Trophoblast cell (in vitro differentiated cells and primary cell): Measurements from ENCODE around the gene FAM234B.

Source experiments
- DNase-seq, 2 donors: peaks; one replicate each; pipeline ENCODE4 v3.0.0-alpha.2; 2016
- H2AFZ ChIP-seq: 2 replicates; pipeline ENCODE4 v1.6.1; 2013; ENCODE audit warnings: low read length, moderate library complexity, mild to moderate bottlenecking; ENCODE audit not compliant: insufficient read depth, poor library complexity
- H2AK5ac ChIP-seq: 2 replicates; pipeline ENCODE4 v1.6.1; 2013; ENCODE audit warnings: mild to moderate bottlenecking, low read length
- H2BK120ac ChIP-seq: 2 replicates; pipeline ENCODE4 v1.6.1; 2013; ENCODE audit warnings: low read length, mild to moderate bottlenecking, moderate library complexity; ENCODE audit not compliant: insufficient read depth, poor library complexity
- H2BK12ac ChIP-seq: 2 replicates; pipeline ENCODE4 v1.6.1; 2013; ENCODE audit warnings: mild to moderate bottlenecking, low read length, moderate library complexity
- H2BK5ac ChIP-seq: 2 replicates; pipeline ENCODE4 v1.6.1; 2013; ENCODE audit warnings: low read length, low read depth, moderate library complexity, mild to moderate bottlenecking; ENCODE audit not compliant: poor library complexity
- H3K14ac ChIP-seq: 2 replicates; pipeline ENCODE4 v1.6.1; 2013; ENCODE audit warnings: mild to moderate bottlenecking, low read length
- H3K18ac ChIP-seq: 2 replicates; pipeline ENCODE4 v1.6.1; 2013; ENCODE audit warnings: mild to moderate bottlenecking, low read length
- H3K23ac ChIP-seq: 2 replicates; pipeline ENCODE4 v1.6.1; 2013; ENCODE audit warnings: low read length
- H3K27ac ChIP-seq: 2 replicates; pipeline ENCODE4 v1.5.1; 2013; ENCODE audit warnings: low read depth, mild to moderate bottlenecking, inconsistent platforms, low read length, moderate library complexity
- H3K27me3 ChIP-seq: 2 replicates; pipeline ENCODE4 v1.6.1; 2013; ENCODE audit warnings: inconsistent platforms, mild to moderate bottlenecking, low read length, moderate library complexity; ENCODE audit not compliant: insufficient read depth
- H3K36me3 ChIP-seq, 2 experiments: 1 replicate in 1 of 2; 2 replicates in 1 of 2; pipeline ENCODE4 v1.6.1; 2013; ENCODE audit warnings: low read length in 2 of 2, mild to moderate bottlenecking in 2 of 2, moderate library complexity in 1 of 2; ENCODE audit not compliant: insufficient read depth in 2 of 2, control insufficient read depth in 1 of 2
- H3K4ac ChIP-seq: 2 replicates; pipeline ENCODE4 v1.6.1; 2013; ENCODE audit warnings: low read depth, mild to moderate bottlenecking, low read length, moderate library complexity
- H3K4me1 ChIP-seq, 2 experiments: 1 replicate in 1 of 2; 2 replicates in 1 of 2; pipeline ENCODE4 v1.6.1; 2013; ENCODE audit warnings: low read length in 2 of 2, mild to moderate bottlenecking in 2 of 2, moderate library complexity in 1 of 2; ENCODE audit not compliant: insufficient read depth in 2 of 2, control insufficient read depth in 1 of 2
- H3K4me2 ChIP-seq: 2 replicates; pipeline ENCODE4 v1.6.1; 2013; ENCODE audit warnings: inconsistent platforms, mild to moderate bottlenecking, low read length, moderate library complexity
- H3K4me3 ChIP-seq: 2 replicates; pipeline ENCODE4 v1.5.1; 2013; ENCODE audit warnings: mild to moderate bottlenecking, low read depth, low read length, inconsistent platforms
- H3K79me1 ChIP-seq: one replicate; pipeline ENCODE4 v1.6.1; 2013; ENCODE audit warnings: low read length
- H3K79me2 ChIP-seq: 2 replicates; pipeline ENCODE4 v1.6.1; 2013; ENCODE audit warnings: low read length, mild to moderate bottlenecking; ENCODE audit not compliant: control insufficient read depth, insufficient read depth, poor library complexity
- H3K9ac ChIP-seq: 2 replicates; pipeline ENCODE4 v1.6.1; 2013; ENCODE audit warnings: mild to moderate bottlenecking, low read length
- H3K9me3 ChIP-seq: 2 replicates; pipeline ENCODE4 v1.6.1; 2013; ENCODE audit warnings: low read depth, mild to moderate bottlenecking, control low read depth, inconsistent platforms, low read length; ENCODE audit not compliant: insufficient read depth
- H4K12ac ChIP-seq: 2 replicates; pipeline ENCODE4 v1.6.1; 2013; ENCODE audit warnings: low read depth, mild to moderate bottlenecking, low read length, moderate library complexity
- H4K8ac ChIP-seq: 2 replicates; pipeline ENCODE4 v1.6.1; 2013; ENCODE audit warnings: low read depth, mild to moderate bottlenecking, low read length, moderate library complexity
- H4K91ac ChIP-seq: one replicate; pipeline ENCODE4 v1.6.1; 2013; ENCODE audit warnings: low read depth, mild to moderate bottlenecking, low read length, moderate library complexity
- WGBS: extraction: QIAGEN DNeasy Blood & Tissue Kit; methylation state at CpG from one replicate; pipeline ENCODE4 v1.1.7; 2013; ENCODE audit warnings: missing lambda C conversion rate; ENCODE audit not compliant: insufficient read length, insufficient coverage; ENCODE audit errors: extremely low coverage; 5-methylcytosine and 5-hydroxymethylcytosine counted together

The FAM234B gene

DNA sequence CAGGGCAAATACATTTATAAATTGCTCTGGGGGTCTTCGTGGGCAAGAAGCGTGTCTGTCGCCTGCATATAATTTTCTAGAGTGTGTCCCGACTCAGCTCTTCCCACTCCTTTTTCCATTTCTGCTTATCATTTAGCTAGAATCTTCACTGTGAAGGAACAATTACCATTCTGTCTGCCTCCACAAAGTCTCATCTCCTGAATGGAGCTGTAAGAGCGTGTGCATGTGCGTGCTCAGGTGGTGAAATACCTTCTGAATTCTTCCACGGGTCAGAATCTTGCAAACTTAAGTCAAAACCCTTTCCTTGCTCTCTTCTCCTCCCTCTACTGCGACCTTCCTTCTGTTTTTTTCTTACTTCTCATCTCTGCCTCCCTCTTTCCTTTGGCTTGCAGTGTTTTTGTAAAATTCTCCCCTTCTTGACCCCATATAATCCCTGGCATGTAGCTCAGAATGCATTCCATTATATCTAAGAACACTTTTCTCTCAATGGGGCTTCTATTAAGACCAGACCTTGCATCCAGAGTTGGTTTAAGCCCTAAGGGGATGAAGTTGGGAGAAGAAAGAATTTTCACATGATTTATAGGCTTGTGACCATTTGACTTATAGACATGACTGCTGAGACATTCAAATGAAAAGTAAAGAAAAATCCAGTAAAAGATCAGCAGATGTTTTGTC is 84.2 kb downstream of the FAM234B start:
- H4K91ac ChIP-seq: peak overlapping the region; percentile 63
- no CpG with 5 or more reads among the region's 8 CpGs for WGBS
- no peaks in the 10 kb centered on the region for H3K27me3 ChIP-seq

DNA sequence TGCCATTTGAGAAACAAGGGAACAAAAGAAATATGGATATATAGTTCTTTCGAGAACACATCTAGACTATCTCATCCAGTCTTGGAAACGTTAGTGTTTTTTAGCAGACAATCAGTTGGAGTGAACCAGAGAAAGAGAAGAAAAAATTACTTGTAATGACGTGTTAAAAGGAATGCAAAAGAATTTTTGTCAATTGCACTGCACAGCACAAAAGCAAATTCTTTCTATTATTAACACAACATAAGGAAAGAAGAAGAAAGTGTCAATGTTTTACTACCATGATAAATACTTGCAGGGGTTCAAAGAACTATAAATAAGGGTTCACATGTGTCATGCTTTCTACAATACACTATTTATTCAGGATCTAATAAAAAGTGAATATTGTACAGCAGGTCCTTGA is 86.8 kb downstream of the FAM234B start:
- no peak overlapping the region for H3K14ac ChIP-seq
- H3K79me1 ChIP-seq: peaks cover 17% of the 10 kb centered on the region
- H3K36me3 ChIP-seq: no peaks in the 10 kb centered on the region
- no peak overlapping the region for H4K12ac ChIP-seq
- no CpG with 5 or more reads among the region's 3 CpGs for WGBS
- peak in 1 of 2 donors; percentile 23 for DNase-seq
- no peaks in the 10 kb centered on the region for H3K79me2 ChIP-seq
- no peak overlapping the region for H3K4me2 ChIP-seq
- no peak overlapping the region for H2AK5ac ChIP-seq
- no peak overlapping the region for H2BK120ac ChIP-seq
- peak overlapping the region; percentile 82 for H2BK12ac ChIP-seq
- no peak overlapping the region for H3K4ac ChIP-seq
- no peak overlapping the region for H4K91ac ChIP-seq
- H4K8ac ChIP-seq: no peak overlapping the region
- H3K4me3 ChIP-seq: no peak overlapping the region
- no peak overlapping the region for H3K18ac ChIP-seq
- peaks cover 14 to 20% of the 10 kb centered on the region in 2 experiments for H3K4me1 ChIP-seq
- H3K27ac ChIP-seq: no peak overlapping the region
- H3K27me3 ChIP-seq: no peaks in the 10 kb centered on the region
- H3K9me3 ChIP-seq: no peaks in the 10 kb centered on the region
- no peak overlapping the region for H3K9ac ChIP-seq
- H3K23ac ChIP-seq: no peak overlapping the region
- H2BK5ac ChIP-seq: no peak overlapping the region
- no peak overlapping the region for H2AFZ ChIP-seq

More for the DNA sequence above, 84.2 kb downstream of the FAM234B start:
- Histone ChIP-seq H2BK120ac (no peak overlapping the region), H3K9ac (no peak overlapping the region), H3K4ac (no peak overlapping the region), H3K79me2 (no peaks in the 10 kb centered on the region), H2AFZ (no peak overlapping the region), H3K14ac (no peak overlapping the region), H3K27ac (peak overlapping the region; percentile 67), H3K18ac (no peak overlapping the region), H3K79me1 (peaks cover 16% of the 10 kb centered on the region), H3K4me1 (peaks cover 15 to 25% of the 10 kb centered on the region in 2 experiments), H4K8ac (no peak overlapping the region), H3K4me2 (no peak overlapping the region), H2AK5ac (no peak overlapping the region), H3K4me3 (no peak overlapping the region), H2BK5ac (peak overlapping the region; percentile 57), H2BK12ac (no peak overlapping the region), H3K9me3 (no peaks in the 10 kb centered on the region), H4K12ac (no peak overlapping the region), H3K23ac (no peak overlapping the region), H3K36me3 (no peaks in the 10 kb centered on the region)
- no peak for DNase-seq
